Nephron (organoid): ENCODE data around the gene SH2B2.

ENCODE experiments used
- H3K27ac Mint-ChIP-seq, 3 experiments: 2 replicates each; pipeline ENCODE4 v1.8.0; 2020; ENCODE audit warnings: mixed read lengths in 3 of 3, mild to moderate bottlenecking in 2 of 3, moderate library complexity in 1 of 3
- H3K27me3 Mint-ChIP-seq: 2 replicates; pipeline ENCODE4 v1.8.0; 2021; ENCODE audit warnings: low read depth, mild to moderate bottlenecking, moderate library complexity, mixed read lengths
- H3K36me3 Mint-ChIP-seq: 2 replicates; pipeline ENCODE4 v1.8.0; 2020; ENCODE audit warnings: low read depth, mixed read lengths
- H3K4me1 Mint-ChIP-seq: 2 replicates; pipeline ENCODE4 v1.8.0; 2020; ENCODE audit warnings: mixed read lengths
- H3K4me3 Mint-ChIP-seq, 3 experiments: 2 replicates each; pipeline ENCODE4 v1.8.0; 2020; ENCODE audit warnings: mild to moderate bottlenecking in 3 of 3, mixed read lengths in 3 of 3, moderate library complexity in 2 of 3
- H3K9me3 Mint-ChIP-seq: 2 replicates; pipeline ENCODE4 v1.8.0; 2020; ENCODE audit warnings: mixed read lengths
- CTCF ChIP-seq, 3 experiments: fragments of 200-600 bp; sonication (generic); IDR thresholded peaks; one replicate each; pipeline ENCODE4 v1.5.0; 2021; ENCODE audit warnings: antibody characterized with exemption in 3 of 3; ENCODE audit not compliant: unreplicated experiment in 3 of 3

SH2B2 gene

GRCh38 chr7:102261451-102261850 is 25.2 kb upstream of the SH2B2 start:
- no peaks in the 10 kb centered on the region for H3K27me3 Mint-ChIP-seq
- H3K36me3 Mint-ChIP-seq: peaks cover 5% of the 10 kb centered on the region
- TF ChIP-seq CTCF (IDR thresholded peaks at IDR 0.05; ENCODE audit: unreplicated experiment in 3 of 3): no peak
- peaks cover 25% of the 10 kb centered on the region for H3K4me1 Mint-ChIP-seq
- H3K9me3 Mint-ChIP-seq: no peaks in the 10 kb centered on the region
- peak overlapping the region in 2 of 3 experiments; percentile 33 to 42 for H3K27ac Mint-ChIP-seq
- H3K4me3 Mint-ChIP-seq: no peak overlapping the region

- Mint-ChIP-seq H3K9me3 (no peaks in the 10 kb centered on the region), H3K27ac (no peak overlapping the region), H3K4me1 (peaks cover 25% of the 10 kb centered on the region), H3K27me3 (no peaks in the 10 kb centered on the region), H3K4me3 (no peak overlapping the region), H3K36me3 (no peaks in the 10 kb centered on the region)
- no peak for TF ChIP-seq CTCF (IDR thresholded peaks at IDR 0.05; ENCODE audit: unreplicated experiment in 3 of 3)
Observed at GRCh38 chr7:102262546-102262945, 24.1 kb upstream of the SH2B2 start.

DNA sequence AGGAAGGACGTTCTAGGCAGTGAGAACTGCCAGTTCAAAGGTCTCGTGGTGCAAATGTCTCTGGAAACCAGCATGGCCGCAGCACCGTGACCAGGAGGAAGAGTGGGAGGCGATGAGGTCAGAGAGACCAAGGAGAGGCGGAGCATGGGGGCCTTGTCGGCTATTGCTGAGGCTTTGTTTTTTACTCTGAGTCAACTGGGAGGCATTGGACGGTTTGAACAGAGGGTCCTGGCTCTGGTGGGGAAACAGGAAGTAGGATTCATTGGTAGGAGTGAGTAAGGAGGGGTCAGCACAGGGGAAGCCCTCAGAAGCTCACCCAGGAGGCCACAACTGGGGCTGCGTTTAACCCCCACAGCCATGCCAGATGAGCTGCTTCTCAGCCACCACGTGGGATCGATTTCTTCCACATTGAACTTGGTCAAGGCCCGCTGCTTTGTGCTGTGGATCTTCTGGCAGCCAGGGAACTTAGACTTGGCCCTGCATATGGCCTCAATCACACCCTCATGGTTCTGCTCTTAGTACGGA is 22.2 kb upstream of the SH2B2 start:
- Mint-ChIP-seq H3K4me1 (peaks cover 17% of the 10 kb centered on the region), H3K27me3 (no peaks in the 10 kb centered on the region), H3K4me3 (no peak overlapping the region), H3K9me3 (no peaks in the 10 kb centered on the region), H3K36me3 (no peaks in the 10 kb centered on the region), H3K27ac (peak overlapping the region in 2 of 3 experiments; percentile 32 to 43)
- no peak for TF ChIP-seq CTCF (IDR thresholded peaks at IDR 0.05; ENCODE audit: unreplicated experiment in 3 of 3)

DNA sequence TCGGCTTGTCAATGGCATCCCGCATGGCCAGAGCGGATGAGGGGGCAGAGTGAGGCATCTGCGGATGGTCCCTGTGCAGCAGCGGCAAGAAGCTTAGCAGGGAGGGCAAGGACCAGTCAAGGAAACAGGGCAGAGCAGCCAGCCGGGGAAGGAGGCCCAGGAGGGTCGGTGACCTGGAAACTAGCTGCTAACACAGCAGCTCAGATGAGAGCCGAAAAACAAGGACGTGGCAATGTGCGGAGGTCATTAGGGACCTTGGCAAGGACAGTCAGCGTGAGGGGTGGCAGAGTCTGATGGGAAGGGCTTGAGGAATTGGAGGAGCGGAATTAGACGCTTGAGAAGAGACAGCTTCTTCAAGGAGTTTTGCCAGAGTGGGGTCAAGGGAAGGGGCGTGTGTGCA is 20.1 kb upstream of the SH2B2 start:
- peaks cover 13% of the 10 kb centered on the region for H3K4me1 Mint-ChIP-seq
- no peaks in the 10 kb centered on the region for H3K36me3 Mint-ChIP-seq
- H3K4me3 Mint-ChIP-seq: no peak overlapping the region
- TF ChIP-seq CTCF (IDR thresholded peaks at IDR 0.05; ENCODE audit: unreplicated experiment in 3 of 3): no peak
- peaks cover 7% of the 10 kb centered on the region for H3K27me3 Mint-ChIP-seq
- no peaks in the 10 kb centered on the region for H3K9me3 Mint-ChIP-seq
- no peak overlapping the region for H3K27ac Mint-ChIP-seq

DNA sequence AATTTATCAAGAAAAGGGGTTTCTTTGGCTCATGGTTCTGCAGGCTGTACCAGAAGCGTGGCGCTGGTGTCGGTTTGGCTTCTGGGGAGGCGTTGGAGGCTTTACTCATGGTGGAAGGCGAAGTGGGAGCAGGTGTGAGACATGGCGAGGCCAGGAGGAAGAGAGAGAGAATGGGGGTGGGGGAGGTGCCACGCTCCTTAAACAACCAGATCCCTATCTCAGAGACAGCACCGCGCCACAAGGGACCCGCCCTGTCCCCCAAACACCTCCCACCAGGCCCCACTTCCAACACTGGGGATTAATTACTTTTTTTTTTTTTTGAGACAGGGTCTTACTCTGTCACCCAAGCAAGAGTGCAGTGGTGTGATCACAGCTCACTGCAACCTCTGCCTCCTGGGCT is 18.0 kb upstream of the SH2B2 start:
- Mint-ChIP-seq H3K27me3 (peaks cover 12% of the 10 kb centered on the region), H3K4me3 (no peak overlapping the region), H3K4me1 (peaks cover 13% of the 10 kb centered on the region), H3K9me3 (no peaks in the 10 kb centered on the region), H3K36me3 (no peaks in the 10 kb centered on the region), H3K27ac (no peak overlapping the region)
- TF ChIP-seq CTCF (IDR thresholded peaks at IDR 0.05; ENCODE audit: unreplicated experiment in 3 of 3): no peak

DNA sequence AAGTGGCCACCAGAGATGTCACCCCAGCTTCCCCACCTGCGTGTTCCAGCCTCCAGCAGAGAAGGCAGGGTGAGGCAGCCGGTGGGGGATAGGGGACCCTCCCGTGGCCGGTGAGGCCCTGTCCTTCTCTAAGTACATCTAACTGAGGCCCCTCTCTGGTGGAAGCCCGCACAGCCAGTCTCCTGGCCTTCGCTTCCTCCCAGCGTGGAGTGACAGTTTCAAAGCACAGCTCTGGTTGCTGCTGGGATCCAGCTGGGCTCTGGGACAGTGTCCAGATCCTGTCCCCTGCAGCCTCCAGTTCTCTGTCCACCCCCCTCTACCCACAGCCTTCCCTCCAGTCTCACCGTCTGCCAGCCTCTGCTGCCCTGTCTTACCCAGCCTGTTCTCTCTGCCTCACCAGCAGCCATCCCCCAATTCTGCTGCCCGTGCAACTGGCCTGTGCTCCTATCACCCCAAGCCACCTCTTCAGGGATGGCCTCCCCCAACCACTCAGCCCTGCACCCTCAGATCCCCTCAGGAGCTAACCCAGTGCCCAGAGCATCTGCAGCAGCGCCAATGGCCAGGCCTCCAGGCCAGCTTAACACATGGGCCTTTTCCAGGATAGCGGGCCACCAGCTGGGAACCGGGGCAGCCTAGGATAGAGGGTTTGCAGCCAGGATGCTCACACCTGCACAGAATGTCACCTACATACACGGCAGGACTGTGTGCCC is 16.3 kb upstream of the SH2B2 start:
- TF ChIP-seq CTCF (IDR thresholded peaks at IDR 0.05; ENCODE audit: unreplicated experiment in 3 of 3): no peak
- Mint-ChIP-seq H3K27me3 (peaks cover 12% of the 10 kb centered on the region), H3K4me3 (no peak overlapping the region), H3K9me3 (no peaks in the 10 kb centered on the region), H3K27ac (no peak overlapping the region), H3K36me3 (no peaks in the 10 kb centered on the region), H3K4me1 (peaks cover 5% of the 10 kb centered on the region)
